MM.1S (cell line): ENCODE measurements around the gene C14orf132.

Experiments
- CTCF ChIP-seq: fragments of 300-600 bp; sonication (generic); IDR thresholded peaks from 2 replicates; pipeline ENCODE4 v1.5.1; 2016; ENCODE audit warnings: antibody characterized with exemption, low read length, mixed read lengths
- EZH2 ChIP-seq: fragments of 300-600 bp; sonication (generic); optimal IDR thresholded peaks from 2 replicates; pipeline ENCODE3; 2017; ENCODE audit warnings: low read depth, mild to moderate bottlenecking, antibody characterized with exemption, low read length, mixed read lengths
- EZH2phosphoT487 ChIP-seq: fragments of 300-600 bp; sonication (generic); IDR thresholded peaks from 2 replicates; pipeline ENCODE4 v1.6.1; 2018; ENCODE audit warnings: antibody characterized with exemption, low read length

GRCh38 chr14:96135285-96135684, 96.1 kb downstream of the C14orf132 start:
- no peak for TF ChIP-seq CTCF
- TF ChIP-seq EZH2phosphoT487 = no peak
- no peak for TF ChIP-seq EZH2
